ENCODE results near the gene GRB7. TPM values are rescaled to one million over a fixed set of nuclear protein-coding genes. Genes with fewer than 3 reads are reported as not detected.

Gene GRB7
- total and polyA plus RNA-seq, 12 donors: 0.06 to 1.2 (median 0.25) TPM; not detected in 5

GRCh38 chr17:39715375-39716072, 22.2 kb upstream of the GRB7 start:
- DNase-seq: no peak
- intact Hi-C loops (cut with DNase I): no loop called here
- TF ChIP-seq POLR2A (IDR thresholded peaks at IDR 0.05) (no peak), CTCF (IDR thresholded peaks at IDR 0.05) (no peak)
- Histone ChIP-seq H3K4me3 (no peak overlapping the region), H3K4me1 (replicated peaks in 1 of 2) (no peaks in the 10 kb centered on the region), H3K36me3 (replicated peaks in 1 of 2) (no peaks in the 10 kb centered on the region), H3K27ac (no peak overlapping the region), H3K9me3 (replicated peaks in 1 of 3) (no peaks in the 10 kb centered on the region), H3K27me3 (no peaks in the 10 kb centered on the region)
- WGBS, 4 donors: 92 to 96% (median 93%) methylated on average over 5 to 18 of the region's 18 CpGs

DNA sequence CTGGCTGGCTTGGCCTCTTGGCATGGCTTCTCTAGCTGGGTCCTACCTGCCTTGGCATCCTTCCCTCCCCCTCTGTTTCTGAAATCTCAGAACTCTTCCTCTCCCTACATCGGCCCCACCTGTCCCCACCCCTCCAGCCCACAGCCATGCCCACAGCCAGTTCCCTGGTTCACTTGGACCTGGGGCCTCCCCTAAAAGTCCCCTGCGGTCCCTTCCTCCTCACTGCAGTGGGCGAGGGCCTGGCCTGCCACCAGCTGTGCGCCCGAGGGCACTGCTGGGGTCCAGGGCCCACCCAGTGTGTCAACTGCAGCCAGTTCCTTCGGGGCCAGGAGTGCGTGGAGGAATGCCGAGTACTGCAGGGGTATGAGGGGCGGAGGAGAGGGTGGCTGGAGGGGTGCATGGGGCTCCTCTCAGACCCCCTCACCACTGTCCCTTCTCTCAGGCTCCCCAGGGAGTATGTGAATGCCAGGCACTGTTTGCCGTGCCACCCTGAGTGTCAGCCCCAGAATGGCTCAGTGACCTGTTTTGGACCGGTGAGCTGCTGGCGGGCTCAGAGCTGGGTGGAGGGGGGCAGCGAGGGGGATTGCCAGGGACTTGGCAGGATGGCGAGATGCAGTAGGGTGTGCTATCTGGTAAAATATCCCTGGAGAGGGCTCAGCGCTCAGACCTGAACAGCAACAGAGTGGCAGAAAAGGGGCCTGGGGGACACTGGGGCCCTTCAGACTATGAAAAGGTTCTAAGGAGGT, 21.5 kb upstream of the GRB7 start:
- Histone ChIP-seq H3K36me3 (replicated peaks in 1 of 2) (no peaks in the 10 kb centered on the region), H3K27ac (no peak overlapping the region), H3K27me3 (no peaks in the 10 kb centered on the region), H3K4me1 (replicated peaks in 1 of 2) (no peaks in the 10 kb centered on the region), H3K9me3 (replicated peaks in 1 of 3) (no peaks in the 10 kb centered on the region), H3K4me3 (no peak overlapping the region)
- no peak for DNase-seq
- intact Hi-C loops (cut with DNase I): no loop called here
- WGBS, 4 donors: 82 to 94% (median 92%) methylated on average over 9 to 15 of the region's 15 CpGs
- TF ChIP-seq CTCF (IDR thresholded peaks at IDR 0.05) (no peak), POLR2A (IDR thresholded peaks at IDR 0.05) (no peak)

GRCh38 chr17:39716879-39717536, 20.7 kb upstream of the GRB7 start:
- TF ChIP-seq POLR2A (IDR thresholded peaks at IDR 0.05) (no peak), CTCF (IDR thresholded peaks at IDR 0.05) (no peak)
- no peak for DNase-seq
- H3K4me3 ChIP-seq: no peak overlapping the region
- H3K4me1 ChIP-seq (replicated peaks in 1 of 2): no peaks in the 10 kb centered on the region
- no peaks in the 10 kb centered on the region for H3K36me3 ChIP-seq (replicated peaks in 1 of 2)
- no peaks in the 10 kb centered on the region for H3K27me3 ChIP-seq
- no peaks in the 10 kb centered on the region for H3K9me3 ChIP-seq (replicated peaks in 1 of 3)
- WGBS, 4 donors: 85 to 89% (median 88%) methylated on average over 9 to 11 of the region's 11 CpGs
- intact Hi-C loops (cut with DNase I): no loop called here
- no peak overlapping the region for H3K27ac ChIP-seq

DNA sequence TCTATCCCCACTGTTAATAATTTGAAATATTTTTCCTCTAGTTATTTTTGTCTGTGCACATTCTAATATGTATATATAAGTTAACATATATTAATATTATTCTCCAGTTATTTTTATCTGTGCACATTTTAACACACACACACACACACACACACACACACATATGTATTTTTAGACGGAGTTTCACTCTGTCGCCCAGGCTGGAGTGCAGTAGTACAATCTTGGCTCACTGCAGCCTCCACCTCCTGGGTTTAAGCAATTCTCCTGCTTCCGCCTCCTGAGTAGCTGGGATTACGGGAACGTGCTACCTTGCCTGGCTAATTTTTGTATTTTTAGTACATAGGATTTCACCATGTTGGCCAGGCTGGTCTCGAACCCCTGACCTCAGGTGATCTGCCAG, 20.1 kb upstream of the GRB7 start:
- H3K36me3 ChIP-seq (replicated peaks in 1 of 2): no peaks in the 10 kb centered on the region
- intact Hi-C loops (cut with DNase I): no loop called here
- no peaks in the 10 kb centered on the region for H3K4me1 ChIP-seq (replicated peaks in 1 of 2)
- no peaks in the 10 kb centered on the region for H3K27me3 ChIP-seq
- WGBS, 4 donors: 85 to 88% (median 87%) methylated on average over 6 of the region's 6 CpGs
- no peak overlapping the region for H3K27ac ChIP-seq
- H3K9me3 ChIP-seq (replicated peaks in 1 of 3): no peaks in the 10 kb centered on the region
- no peak overlapping the region for H3K4me3 ChIP-seq
- DNase-seq: no peak
- TF ChIP-seq CTCF (IDR thresholded peaks at IDR 0.05): no peak
- no peak for TF ChIP-seq POLR2A (IDR thresholded peaks at IDR 0.05)
